ENCODE data around the gene TASOR.
"Not testable (repeated sequence)": the region's sequence is repeated elsewhere in the genome, so short reads cannot be mapped to it uniquely, and the experiment has no call there.

TASOR gene

DNA sequence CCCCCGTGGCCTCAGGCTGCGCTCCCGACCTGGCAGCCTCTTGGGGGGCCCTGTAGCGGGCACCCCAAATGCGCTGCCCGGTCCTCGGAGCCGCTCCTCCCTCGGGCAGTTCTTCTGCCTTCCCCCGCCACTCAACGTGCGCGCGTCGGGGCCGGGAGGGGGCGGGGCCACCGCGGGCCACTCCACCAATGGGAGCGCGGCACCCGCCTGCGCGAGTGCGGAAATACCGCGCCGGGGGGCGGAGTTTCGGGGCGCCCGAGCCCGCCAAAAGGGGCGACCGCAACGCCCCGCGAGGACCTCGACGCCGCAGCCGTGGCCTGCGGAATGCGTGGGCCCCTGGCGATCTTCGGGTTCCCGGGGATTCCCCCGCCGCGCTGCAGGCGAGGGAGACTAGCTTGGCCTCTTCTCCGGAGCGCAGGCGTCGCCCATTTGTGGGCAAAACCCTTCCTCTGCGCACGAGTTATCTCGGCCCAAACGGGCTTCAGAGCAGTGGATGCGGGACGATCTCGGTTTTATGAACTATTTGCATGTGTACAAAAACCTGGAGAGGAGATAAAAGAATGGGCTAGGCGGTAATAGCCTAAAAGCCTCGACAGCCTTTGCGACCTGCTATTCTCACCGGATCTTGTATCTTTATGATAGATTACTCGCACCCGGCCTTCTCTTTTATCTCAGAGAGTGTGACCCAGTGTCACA lies at the start of gene TASOR:
Gene TASOR, minus strand, starts transcription at position 144 of the 696 bp plus-strand sequence. CDS start 259 bp downstream, outside the sequence.
- peak; percentile 80 for DNase-seq (ENCODE audit: low spot score)

DNA sequence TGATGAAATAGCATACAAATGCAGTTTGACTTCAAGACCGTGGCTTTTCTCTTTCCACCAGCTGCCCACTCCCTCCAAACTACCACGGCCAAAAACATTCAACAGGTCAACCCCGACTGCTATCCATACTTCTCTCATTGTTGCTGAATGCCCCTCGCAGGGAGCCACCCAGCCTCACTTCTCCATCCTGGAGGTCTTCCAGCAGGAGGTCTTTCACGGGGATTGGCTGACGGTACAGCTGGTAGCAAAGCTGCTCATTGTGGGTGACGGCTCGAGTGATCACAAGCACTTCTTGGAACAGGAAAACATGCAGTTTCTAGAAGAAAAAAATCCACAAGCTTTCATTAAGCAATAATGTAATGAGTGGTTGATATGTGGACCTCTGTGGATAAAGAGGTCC lies 49.0 kb upstream of the TASOR start:
- DNase-seq (ENCODE audit: low spot score) = no peak

- DNase-seq (ENCODE audit: low spot score) = no peak
Measured at GRCh38 chr3:56725175-56725574, 42.1 kb upstream of the TASOR start.

DNA sequence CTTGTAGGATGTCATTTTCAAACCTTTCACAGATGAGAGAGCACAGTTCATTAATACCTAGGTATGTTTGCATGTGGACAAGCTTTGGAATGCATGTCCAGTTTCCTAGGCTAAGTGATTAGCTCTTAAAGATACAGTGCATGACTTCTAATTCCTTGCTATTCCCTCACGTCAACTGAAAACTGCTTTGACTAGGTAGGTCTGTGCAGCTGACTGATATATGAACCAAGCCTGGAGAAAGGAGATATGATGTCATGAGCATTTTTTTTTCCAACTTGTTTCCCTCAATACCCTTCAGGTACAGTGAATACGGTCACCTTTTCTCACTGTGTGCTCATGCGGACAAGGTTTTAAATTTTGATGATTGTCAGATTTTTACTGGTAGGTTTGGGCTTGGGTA lies 41.6 kb upstream of the TASOR start:
- no peak for DNase-seq (ENCODE audit: low spot score)

- DNase-seq (ENCODE audit: low spot score) = no peak
Measured at GRCh38 chr3:56720849-56721248, 37.8 kb upstream of the TASOR start.

- not testable (repeated sequence) for DNase-seq (ENCODE audit: low spot score)
Measured at GRCh38 chr3:56718809-56719208, 35.7 kb upstream of the TASOR start.

DNA sequence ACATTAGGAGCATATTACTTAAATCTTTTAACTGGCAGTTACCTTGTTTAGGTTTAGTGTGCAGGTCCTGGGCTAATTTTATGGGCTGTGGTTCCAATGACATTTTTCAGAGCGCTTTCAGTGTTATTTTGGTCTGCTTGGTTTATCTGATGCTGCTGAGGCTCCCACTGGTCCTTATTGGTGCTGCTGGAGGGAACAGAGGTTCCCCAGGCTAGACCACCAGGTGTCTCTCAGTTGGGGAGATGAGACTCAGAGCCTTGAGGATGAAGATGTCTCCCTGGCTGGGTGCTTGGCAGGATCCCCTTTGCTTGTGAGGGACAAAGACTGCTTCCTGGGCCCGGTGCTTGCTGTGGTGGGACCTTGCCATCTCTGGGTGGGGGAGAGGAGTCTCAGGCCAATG lies 28.3 kb upstream of the TASOR start:
- no peak for DNase-seq (ENCODE audit: low spot score)

GRCh38 chr3:56707412-56707811 lies 24.3 kb upstream of the TASOR start:
- DNase-seq (ENCODE audit: low spot score) = not testable (repeated sequence)

- no peak for DNase-seq (ENCODE audit: low spot score)
Measured at GRCh38 chr3:56706629-56707028, 23.6 kb upstream of the TASOR start.

DNA sequence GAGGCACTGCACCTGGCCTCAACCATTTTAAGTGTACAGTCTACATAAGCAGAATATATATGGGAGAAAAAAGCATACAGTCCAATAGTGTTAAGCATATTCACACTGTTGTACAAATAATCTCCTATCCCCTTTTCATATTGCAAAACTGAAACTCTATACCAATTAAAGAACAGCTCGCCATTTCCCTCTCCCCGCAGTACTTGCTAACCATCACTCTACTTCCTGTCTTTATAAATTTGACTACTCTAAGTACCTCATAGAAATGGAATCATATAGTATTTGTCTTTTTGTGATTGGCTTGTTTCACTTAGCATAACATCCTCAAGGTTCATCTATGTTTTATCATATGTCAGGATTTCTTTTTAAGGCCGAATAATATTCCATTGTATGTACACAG lies 21.6 kb upstream of the TASOR start:
- DNase-seq (ENCODE audit: low spot score) = no peak

- DNase-seq (ENCODE audit: low spot score) = peak; percentile 68
Measured at GRCh38 chr3:56702490-56703315, 19.6 kb upstream of the TASOR start.

DNA sequence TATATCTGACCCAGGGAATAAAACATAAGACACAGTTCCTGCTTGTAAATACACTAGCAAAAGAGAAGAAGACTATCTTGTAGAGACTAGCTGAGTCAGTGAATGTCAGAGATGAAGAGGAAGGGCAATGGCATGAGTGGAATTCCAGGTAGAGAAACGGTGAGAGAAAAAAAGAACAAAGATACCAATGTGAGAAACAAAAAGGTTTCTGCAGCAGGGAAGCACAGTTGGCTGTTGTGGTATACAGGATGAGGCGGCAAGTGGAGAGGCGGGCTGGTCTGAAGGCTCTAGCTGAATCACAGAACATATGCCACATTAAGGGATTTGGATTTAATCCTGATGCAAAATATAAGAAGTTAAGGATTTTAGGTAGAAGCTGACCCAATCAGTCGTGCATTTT lies 17.1 kb upstream of the TASOR start:
- no peak for DNase-seq (ENCODE audit: low spot score)

DNA sequence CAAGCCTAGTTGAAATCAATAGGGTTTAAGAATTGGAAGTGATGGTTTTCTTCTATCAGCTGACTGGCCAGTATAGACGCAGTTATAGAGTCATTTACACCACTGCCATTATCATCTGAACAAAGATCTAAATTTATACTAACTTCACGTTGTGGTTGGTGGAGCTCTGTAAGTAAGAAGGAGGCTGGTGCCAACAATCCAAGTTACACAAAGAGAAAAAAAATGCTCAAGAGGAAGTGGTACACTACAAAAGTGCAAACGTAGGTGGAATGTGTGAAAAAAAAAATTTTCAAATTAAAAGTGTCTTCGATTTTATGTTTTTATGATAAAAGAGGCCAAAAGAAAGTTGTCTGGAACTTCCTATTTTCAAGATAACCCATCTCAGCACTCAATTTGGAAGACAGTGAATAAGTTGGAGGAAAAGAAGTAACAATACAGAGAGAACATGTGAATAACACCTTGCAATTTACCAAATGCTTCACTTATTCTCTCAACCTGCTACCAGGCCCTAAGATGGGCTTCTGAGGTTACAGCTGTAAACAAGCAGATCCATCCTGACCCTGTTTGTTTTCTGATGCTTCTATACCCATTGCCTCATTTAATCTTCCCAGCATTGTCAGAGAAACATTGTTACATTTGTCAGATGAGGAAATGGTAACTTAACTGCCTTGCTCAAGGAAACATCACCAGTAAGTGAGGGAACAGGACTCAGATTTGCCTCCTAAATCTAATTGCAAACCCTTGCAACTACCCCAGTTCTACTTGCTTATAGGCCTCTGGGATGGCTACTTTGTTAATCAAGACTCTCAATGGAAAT lies 12.0 kb upstream of the TASOR start:
- DNase-seq (ENCODE audit: low spot score) = no peak

DNA sequence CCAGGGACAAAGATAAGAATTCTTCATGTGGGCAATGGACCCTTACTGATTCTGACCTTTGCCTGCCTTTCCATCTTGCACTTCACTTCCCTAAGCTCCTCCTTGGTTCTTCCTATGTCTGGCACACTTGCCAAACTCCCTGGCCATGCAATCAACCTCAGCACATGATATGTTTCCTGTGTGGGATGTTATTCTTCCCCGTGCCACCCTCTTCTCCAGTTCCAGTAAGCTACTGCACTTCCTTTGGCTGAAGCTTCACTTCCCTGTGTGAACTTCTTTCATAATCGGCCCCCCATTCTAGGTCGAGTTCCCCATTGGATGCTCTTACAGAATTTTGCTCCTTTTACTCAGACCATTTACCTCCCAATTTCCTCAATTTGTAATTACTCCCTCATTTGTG lies 10.7 kb upstream of the TASOR start:
- no peak for DNase-seq (ENCODE audit: low spot score)

DNA sequence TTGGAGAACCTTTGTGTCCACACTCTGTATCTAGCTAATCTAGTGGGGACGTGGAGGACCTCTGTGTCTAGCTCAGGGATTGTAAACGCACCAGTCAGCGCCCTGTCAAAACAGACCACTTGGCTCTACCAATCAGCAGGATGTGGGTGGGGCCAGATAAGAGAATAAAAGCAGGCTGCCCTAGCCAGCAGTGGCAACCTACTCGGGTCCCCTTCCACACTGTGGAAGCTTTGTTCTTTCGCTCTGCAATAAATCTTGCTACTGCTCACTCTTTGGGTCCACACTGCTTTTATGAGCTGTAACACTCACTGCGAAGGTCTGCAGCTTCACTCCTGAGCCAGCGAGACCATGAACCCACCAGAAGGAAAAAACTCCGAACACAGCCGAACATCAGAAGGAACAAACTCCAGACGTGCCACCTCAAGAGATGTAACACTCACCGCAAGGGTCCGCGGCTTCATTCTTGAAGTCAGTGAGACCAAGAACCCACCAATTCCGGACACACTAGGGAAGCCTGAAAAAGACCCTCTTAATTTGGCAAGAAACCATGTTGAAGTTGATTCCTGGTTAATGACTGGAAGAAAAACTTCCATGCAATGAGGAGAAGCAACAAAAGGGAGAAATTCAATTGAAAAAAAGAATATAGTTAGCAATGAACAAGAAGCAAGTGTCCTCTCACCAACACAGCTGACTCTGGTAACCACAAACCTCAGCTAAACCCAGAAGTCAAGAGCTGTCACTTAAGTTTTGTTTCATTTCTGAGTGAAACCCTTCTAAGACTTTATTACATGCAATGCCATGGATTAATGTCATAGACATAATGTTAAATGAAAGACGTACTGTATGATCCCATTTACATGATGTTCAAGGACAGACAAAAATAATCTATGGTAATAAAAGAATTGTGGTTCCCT lies 9.7 kb upstream of the TASOR start:
- not testable (repeated sequence) for DNase-seq (ENCODE audit: low spot score)

GRCh38 chr3:56692001-56692365 lies 8.9 kb upstream of the TASOR start:
- not testable (repeated sequence) for DNase-seq (ENCODE audit: low spot score)

DNA sequence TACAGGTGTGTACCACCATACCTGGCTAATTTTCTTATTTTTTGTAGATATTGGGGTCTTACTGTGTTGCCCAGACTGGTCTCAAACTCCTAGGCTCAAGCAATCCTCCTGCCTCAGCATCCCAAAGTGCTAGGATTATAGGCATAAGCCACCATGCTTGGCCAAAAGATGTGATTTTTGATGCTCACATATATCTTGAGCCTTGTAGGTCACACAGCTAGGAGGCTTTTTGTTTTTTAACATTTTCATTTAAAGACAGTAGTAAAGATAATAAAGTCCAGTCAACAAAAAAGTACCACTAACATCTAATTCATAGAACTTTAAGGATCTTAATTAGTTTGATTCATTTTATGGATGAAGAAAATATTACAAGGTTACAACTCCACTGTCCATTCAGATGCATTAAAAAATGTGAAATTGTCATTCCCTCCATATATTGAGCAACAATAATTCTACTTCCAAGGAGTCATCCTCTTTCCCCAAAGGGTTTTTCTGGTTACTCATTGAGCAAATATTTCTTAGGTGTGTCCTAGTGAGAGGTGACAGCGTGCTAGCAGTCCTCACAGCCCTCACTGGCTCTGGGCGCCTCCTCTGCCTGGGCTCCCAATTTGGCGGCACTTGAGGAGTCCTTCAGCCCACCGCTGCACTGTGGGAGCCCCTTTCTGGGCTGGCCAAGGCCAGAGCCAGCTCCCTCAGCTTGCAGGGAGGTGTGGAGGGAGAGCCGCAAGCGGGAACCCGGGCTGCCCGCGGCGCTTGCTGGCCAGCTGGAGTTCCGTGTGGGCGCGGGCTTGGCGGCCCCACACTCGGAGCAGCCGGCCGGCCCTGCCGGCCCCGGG lies 8.3 kb upstream of the TASOR start:
- DNase-seq (ENCODE audit: low spot score) = no peak

DNA sequence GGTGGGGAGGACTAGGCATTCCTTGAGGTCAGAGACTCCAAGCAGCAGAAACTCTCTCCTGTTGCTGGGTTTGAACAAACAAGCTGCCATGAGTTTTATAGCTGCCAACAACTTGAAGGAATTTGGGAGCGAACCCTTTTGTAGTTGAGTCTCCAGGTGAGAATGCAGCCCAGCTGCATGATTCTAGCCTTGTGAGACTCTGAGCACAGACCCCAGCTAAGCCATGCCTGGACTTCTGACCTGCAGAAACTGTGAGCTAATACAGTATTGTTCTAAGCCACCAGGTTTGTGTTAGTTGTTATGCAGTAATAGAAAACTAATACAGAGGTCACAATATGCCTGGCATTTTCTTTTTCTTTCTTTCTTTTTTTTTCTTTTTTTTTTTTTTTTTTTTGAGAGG lies 6.2 kb upstream of the TASOR start:
- no peak for DNase-seq (ENCODE audit: low spot score)

DNA sequence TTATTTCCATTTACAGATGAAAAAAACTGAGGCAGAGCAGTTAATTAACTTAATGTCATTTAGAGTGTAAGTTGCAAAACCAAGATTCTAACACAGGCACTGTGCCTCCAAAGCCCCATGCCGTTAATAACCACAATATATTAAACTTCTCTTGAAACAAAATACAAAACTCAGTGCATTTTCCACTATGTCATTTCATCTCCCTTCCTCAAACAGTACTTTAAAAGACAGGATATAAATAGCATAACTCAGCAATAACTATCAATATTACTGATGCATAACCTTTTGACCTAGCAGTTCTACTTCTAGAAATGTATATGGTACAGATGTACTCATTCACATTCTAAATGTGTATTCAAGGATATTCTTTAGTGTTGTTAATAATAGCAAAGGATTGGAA lies 5.1 kb upstream of the TASOR start:
- DNase-seq (ENCODE audit: low spot score) = no peak

- DNase-seq (ENCODE audit: low spot score) = no peak
Measured at GRCh38 chr3:56684029-56684428, 964 bp upstream of the TASOR start.

Measured in NAMALWA (cell line).